Bronchial epithelial cell (primary cell): Measurements from ENCODE around the gene DYSF. TPM values are rescaled to one million over a fixed set of nuclear protein-coding genes. Genes with fewer than 3 reads are reported as not detected.

Source experiments
- DNase-seq: peaks from one replicate; pipeline ENCODE4 v3.0.0-alpha.2; 2010; ENCODE audit warnings: low read depth
- FAIRE-seq: peaks from 2 replicates; lab custom pipeline; 2011; peaks lifted over from hg19 to GRCh38; lab: Jason Lieb, UNC
- H3K27me3 ChIP-seq: 2 replicates; pipeline ENCODE4 v1.5.1; 2011; ENCODE audit warnings: low read length; ENCODE audit not compliant: control insufficient read depth, insufficient read depth
- H3K36me3 ChIP-seq: 2 replicates; pipeline ENCODE4 v1.5.1; 2011; ENCODE audit warnings: low read length; ENCODE audit not compliant: control insufficient read depth, insufficient read depth
- H3K4me3 ChIP-seq: 2 replicates; pipeline ENCODE4 v1.5.1; 2011; ENCODE audit warnings: mild to moderate bottlenecking, low read depth, low read length, control low read depth
- total RNA-seq: library from RNA; depleted of rRNA; stranded (reverse); fragments of >200 nt; gene quantifications from 2 replicates; pipeline ENCODE4 v1.2.1, GENCODE V29; 2014
- TF ChIP-seq, protein P1 (sequence below): IDR thresholded peaks from 2 replicates; pipeline ENCODE4 v1.5.1; 2011; ENCODE audit warnings: mild to moderate bottlenecking, moderate library complexity, low read length, control low read depth, inconsistent platforms; ENCODE audit not compliant: insufficient read depth, severe bottlenecking

Gene DYSF
- total RNA-seq, 1 donor from 2014 or later = under 0.01 TPM

DNA sequence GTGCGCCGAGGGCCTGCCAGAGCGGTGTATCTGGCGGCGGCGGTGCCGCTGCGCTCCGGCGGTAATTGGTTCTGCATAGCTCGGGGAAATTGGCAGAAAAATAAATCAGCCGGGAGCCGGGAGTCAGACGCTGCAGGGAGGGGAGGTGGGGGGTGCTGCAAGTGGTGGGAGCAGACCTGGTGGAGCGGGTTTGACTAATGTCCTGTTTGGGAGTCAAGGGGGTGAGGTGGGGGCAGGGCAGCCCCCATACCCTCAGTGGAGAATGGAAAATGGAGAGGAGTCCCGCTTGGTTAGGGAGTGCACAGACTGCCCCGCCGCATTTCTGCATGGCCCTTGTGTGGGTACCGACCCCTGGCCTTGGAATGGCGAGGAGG, 107.3 kb downstream of the DYSF start:
- no peaks in the 10 kb centered on the region for H3K27me3 ChIP-seq
- no peak for FAIRE-seq
- DNase-seq = no peak
- H3K36me3 ChIP-seq = no peaks in the 10 kb centered on the region
- H3K4me3 ChIP-seq = no peak overlapping the region
- TF ChIP-seq, protein P1, sequence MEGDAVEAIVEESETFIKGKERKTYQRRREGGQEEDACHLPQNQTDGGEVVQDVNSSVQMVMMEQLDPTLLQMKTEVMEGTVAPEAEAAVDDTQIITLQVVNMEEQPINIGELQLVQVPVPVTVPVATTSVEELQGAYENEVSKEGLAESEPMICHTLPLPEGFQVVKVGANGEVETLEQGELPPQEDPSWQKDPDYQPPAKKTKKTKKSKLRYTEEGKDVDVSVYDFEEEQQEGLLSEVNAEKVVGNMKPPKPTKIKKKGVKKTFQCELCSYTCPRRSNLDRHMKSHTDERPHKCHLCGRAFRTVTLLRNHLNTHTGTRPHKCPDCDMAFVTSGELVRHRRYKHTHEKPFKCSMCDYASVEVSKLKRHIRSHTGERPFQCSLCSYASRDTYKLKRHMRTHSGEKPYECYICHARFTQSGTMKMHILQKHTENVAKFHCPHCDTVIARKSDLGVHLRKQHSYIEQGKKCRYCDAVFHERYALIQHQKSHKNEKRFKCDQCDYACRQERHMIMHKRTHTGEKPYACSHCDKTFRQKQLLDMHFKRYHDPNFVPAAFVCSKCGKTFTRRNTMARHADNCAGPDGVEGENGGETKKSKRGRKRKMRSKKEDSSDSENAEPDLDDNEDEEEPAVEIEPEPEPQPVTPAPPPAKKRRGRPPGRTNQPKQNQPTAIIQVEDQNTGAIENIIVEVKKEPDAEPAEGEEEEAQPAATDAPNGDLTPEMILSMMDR = no peak

DNA sequence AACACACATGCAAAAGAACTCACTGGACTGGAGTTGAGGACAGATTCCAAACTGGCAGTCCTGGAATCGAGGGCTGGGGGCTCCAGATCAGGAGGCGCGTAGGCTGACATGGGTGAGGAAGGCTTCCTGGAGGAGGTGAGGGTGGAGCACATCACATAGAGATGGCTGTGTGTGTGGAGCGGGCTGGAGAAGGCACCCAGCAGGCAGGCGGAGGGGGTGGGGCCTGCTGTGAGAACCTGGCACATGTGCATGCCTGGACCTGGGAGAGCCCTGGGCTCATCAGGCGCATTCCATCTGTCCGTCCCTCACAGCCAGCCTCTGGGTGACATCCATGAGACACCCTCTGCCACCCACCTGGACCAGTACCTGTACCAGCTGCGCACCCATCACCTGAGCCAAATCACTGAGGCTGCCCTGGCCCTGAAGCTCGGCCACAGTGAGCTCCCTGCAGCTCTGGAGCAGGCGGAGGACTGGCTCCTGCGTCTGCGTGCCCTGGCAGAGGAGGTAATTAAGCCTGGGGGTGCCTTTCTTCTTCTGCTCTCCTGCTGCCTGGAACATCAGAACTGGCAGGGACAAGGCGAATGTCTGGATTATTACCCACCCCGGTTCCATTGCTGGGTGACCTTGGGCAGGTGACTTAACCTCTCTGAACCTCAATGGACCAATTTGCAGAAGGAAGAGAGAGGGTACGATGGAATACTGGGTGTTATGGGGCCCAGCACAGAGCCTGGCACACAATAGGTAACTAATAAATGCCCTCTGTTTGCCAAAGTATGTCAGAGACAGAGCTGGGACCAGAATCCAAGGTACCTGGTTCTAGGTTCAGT, 108.3 kb downstream of the DYSF start:
- FAIRE-seq = no peak
- DNase-seq = no peak
- H3K36me3 ChIP-seq = no peaks in the 10 kb centered on the region
- H3K4me3 ChIP-seq = no peak overlapping the region
- H3K27me3 ChIP-seq = no peaks in the 10 kb centered on the region
- TF ChIP-seq, protein P1 = no peak

DNA sequence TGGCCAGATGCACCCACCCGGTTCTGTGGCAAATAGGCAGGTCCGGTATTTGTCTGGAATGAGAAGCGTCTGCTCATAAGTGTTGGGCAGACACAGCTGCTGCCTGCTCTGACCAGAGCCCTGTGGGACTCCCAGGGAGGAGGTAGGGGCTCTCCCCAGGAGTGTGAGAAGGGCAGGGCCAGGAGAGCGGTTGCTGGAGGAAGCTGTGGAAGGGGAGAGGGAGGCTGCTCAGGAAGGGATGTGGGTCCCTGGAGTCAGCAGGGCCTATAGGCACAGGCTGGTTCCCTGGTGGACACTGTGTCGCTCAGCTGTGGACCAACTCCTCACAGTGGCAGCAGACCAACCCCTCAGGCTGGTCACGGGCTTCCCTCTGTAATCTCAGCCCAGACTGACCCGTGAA, 109.2 kb downstream of the DYSF start:
- H3K36me3 ChIP-seq = no peaks in the 10 kb centered on the region
- no peak for DNase-seq
- no peak overlapping the region for H3K4me3 ChIP-seq
- no peaks in the 10 kb centered on the region for H3K27me3 ChIP-seq
- no peak for FAIRE-seq
- TF ChIP-seq, protein P1 = no peak

DNA sequence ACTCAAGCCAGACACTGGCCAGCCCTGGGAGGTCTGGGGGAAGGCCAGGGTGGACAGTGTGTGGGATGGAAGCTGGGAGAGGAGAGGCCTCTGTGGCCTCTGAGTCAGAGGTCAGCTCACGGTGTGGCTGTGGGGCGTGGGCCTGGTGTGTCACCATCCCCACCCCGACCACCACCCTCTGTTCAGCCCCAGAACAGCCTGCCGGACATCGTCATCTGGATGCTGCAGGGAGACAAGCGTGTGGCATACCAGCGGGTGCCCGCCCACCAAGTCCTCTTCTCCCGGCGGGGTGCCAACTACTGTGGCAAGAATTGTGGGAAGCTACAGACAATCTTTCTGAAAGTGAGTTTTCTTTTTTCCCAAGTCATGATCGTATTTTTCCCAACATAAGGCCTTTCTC, 110.5 kb downstream of the DYSF start:
- Histone ChIP-seq H3K4me3 (no peak overlapping the region), H3K36me3 (no peaks in the 10 kb centered on the region), H3K27me3 (no peaks in the 10 kb centered on the region)
- TF ChIP-seq, protein P1 = no peak
- FAIRE-seq (no peak), DNase-seq (no peak)

DNA sequence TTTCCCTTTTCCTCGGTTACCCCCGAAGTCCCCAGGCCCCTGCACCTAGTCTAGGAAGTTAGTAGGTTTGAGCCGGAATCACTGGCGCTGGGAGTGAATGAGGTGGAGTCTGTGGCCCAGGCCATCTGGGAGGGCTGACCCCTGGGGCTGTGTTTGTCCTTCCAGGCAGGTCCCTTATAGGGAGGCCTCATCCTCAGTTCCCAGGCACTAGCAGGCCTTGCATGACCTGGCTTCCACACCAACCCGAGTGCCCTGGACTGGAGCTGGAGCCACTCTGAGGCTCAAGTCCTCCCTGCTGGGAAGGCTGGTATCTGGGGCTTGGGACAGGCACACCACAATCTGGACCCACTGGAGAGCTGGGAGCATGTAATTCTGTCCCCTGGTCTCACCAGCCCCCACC, 111.0 kb downstream of the DYSF start:
- Histone ChIP-seq H3K27me3 (no peaks in the 10 kb centered on the region), H3K36me3 (no peaks in the 10 kb centered on the region), H3K4me3 (no peak overlapping the region)
- TF ChIP-seq, protein P1 = no peak
- FAIRE-seq (no peak), DNase-seq (no peak)
